SKM-1 treated with dmso at 0.1 percent for 144 hours (cell line): ENCODE results near the gene ASRGL1.

Source experiments
- DNase-seq: peaks from one replicate; lab custom pipeline; 2025; ENCODE audit not compliant: unreplicated experiment; lab: John Stamatoyannopoulos, UW

Gene ASRGL1

DNA sequence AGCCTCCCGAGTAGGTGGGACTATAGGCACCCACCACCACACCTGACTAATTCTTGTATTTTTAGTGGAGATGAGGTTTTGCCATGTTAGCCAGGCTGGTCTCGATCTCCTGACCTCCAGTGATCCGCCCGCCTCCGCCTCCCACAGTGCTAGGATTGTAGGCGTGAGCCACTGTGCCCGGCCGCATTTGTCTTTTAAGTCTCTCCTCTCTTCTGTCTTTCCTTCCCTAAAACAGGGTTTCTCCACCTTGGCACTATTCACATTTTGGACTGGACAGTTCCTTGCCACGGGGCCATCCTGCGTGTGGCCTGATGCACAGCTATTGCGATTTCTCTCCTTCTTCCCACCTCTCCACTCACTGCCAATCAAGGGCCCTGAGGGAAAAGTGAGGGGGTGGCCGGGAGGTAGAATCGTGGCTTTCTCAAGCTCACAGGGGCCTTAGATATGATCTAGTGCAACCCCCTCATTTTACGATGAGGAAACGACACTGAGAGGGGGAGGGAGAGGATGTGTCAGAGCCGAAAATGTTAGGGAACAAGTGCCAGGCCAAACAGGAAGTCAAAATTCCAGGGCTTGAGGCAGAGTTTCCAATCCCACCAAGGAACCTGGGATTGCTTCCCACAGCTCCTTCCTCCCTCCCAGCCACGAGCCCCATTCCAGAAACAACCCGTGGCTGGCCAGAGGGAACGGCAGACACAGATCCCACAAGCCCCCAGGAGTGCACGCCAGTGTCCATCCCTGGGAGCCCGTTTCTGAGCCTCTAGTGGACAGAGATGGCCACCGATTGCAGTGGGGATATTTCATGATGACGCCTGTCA lies 102.7 kb downstream of the ASRGL1 start:
- no peak for DNase-seq
